ENCODE measurements around the gene MBNL3. TPM values are rescaled to one million over a fixed set of nuclear protein-coding genes. Genes with fewer than 3 reads are reported as not detected.

The MBNL3 gene
- total and polyA plus RNA-seq, 9 of the 15 experiments (the other 6 are each of a cell fraction or from before 2014, with no cell fraction given), result under 0.01 to 0.25 (median 0.16) TPM

DNA sequence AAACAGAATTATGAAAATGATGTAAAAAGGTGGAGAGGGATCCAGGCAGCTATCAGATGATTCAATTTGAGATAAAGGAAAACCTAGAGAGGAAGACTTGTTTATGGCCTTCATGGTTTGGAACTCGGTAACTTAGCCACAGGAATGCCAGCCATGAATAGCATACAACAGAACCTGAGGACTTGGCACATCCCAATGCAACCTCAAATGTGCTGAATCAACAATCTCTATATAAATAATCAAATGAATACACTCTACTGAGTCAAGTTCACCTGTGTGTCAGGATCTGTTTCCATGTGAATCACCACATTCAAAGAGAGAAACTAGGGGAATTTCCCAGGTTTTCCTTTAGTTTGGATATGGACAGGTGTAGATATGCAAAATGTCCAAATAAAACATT lies 86.9 kb downstream of the MBNL3 start:
- Histone ChIP-seq H3K27ac (ENCODE audit: extremely low read depth, low read depth, low read length) (no peak overlapping the region), H4K20me1 (replicated peaks; ENCODE audit: control insufficient read depth, insufficient read depth, low read length) (no peaks in the 10 kb centered on the region), H3K36me3 (ENCODE audit: control insufficient read depth, insufficient read depth, low read length) (no peaks in the 10 kb centered on the region), H3K9me3 (replicated peaks; ENCODE audit: control insufficient read depth, insufficient read depth, low read depth, low read length) (no peaks in the 10 kb centered on the region), H2AFZ (ENCODE audit: low read depth, low read length) (no peak overlapping the region), H3K27me3 (ENCODE audit: control insufficient read depth in 2 of 2, insufficient read depth in 2 of 2, low read length in 2 of 2) (no peaks in the 10 kb centered on the region), H3K9me1 (ENCODE audit: control insufficient read depth, insufficient read depth, low read length) (no peaks in the 10 kb centered on the region), H3K4me2 (ENCODE audit: insufficient read depth, low read length) (no peak overlapping the region), H3K4me3 (no peak overlapping the region), H3K4me1 (replicated peaks in 1 of 2; ENCODE audit: control insufficient read depth in 2 of 2, insufficient read depth in 2 of 2, low read length in 2 of 2) (no peaks in the 10 kb centered on the region), H3K9ac (ENCODE audit: insufficient read depth in 1 of 2, low read depth in 2 of 2, low read length in 2 of 2) (no peak overlapping the region), H3K79me2 (ENCODE audit: control insufficient read depth, insufficient read depth, low read length) (no peaks in the 10 kb centered on the region)
- 0% methylated on average over 1 of the region's 1 CpG for WGBS (ENCODE audit: insufficient coverage, low coverage, missing lambda C conversion rate)
- DNase-seq (ENCODE audit: extremely low read depth in 1 of 4, low spot score in 3 of 4) (no peak), FAIRE-seq (no peak), ATAC-seq (no peak)
- intact Hi-C loops (cut with micrococcal nuclease), result no loop called here
- BruUV-seq (replicated peaks), result no TSS peak
- in situ Hi-C loops (cut with MboI), result no loop called here
- ChIA-PET POLR2A (no interaction called here), CTCF (ENCODE audit: low intra/inter-chr PET ratio) (no interaction called here)
- TF ChIP-seq, protein P1, sequence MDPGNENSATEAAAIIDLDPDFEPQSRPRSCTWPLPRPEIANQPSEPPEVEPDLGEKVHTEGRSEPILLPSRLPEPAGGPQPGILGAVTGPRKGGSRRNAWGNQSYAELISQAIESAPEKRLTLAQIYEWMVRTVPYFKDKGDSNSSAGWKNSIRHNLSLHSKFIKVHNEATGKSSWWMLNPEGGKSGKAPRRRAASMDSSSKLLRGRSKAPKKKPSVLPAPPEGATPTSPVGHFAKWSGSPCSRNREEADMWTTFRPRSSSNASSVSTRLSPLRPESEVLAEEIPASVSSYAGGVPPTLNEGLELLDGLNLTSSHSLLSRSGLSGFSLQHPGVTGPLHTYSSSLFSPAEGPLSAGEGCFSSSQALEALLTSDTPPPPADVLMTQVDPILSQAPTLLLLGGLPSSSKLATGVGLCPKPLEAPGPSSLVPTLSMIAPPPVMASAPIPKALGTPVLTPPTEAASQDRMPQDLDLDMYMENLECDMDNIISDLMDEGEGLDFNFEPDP (CRISPR knock-in tag; IDR thresholded peaks at IDR 0.05), result no peak
- no peak for TF ChIP-seq MEF2D (tag; conservative IDR thresholded peaks at IDR 0.05; ENCODE audit: low read depth)
- no peak for TF ChIP-seq MCM7 (IDR thresholded peaks at IDR 0.05)
- TF ChIP-seq JUNB (CRISPR knock-in tag; conservative IDR thresholded peaks at IDR 0.05), result no peak
- TF ChIP-seq SUPT5H (IDR thresholded peaks at IDR 0.05), result no peak
- TF ChIP-seq ETV1 (tag; conservative IDR thresholded peaks at IDR 0.05; ENCODE audit: low read depth), result no peak
- TF ChIP-seq SMARCC2 (IDR thresholded peaks at IDR 0.05; ENCODE audit: low read depth), result no peak
- no peak for TF ChIP-seq ARID4B (CRISPR knock-in tag; IDR thresholded peaks at IDR 0.05)
- TF ChIP-seq NR0B1 (IDR thresholded peaks at IDR 0.05; ENCODE audit: partially characterized antibody), result no peak
- peak; percentile 30 for TF ChIP-seq MAFF (IDR thresholded peaks at IDR 0.05; ENCODE audit: low read length)
- no peak for TF ChIP-seq MXD1 (CRISPR knock-in tag; IDR thresholded peaks at IDR 0.05; ENCODE audit: borderline replicate concordance, poor library complexity, severe bottlenecking)
- no peak for TF ChIP-seq ZNF830 (CRISPR knock-in tag; IDR thresholded peaks at IDR 0.05)
- no peak for TF ChIP-seq PTRF (tag; IDR thresholded peaks at IDR 0.05)
- TF ChIP-seq FOS (IDR thresholded peaks at IDR 0.05; ENCODE audit: extremely low read depth, insufficient read length), result no peak
- no peak for TF ChIP-seq CC2D1A (IDR thresholded peaks at IDR 0.05)
- TF ChIP-seq ADNP (tag; IDR thresholded peaks at IDR 0.05), result no peak
- no peak for TF ChIP-seq FOXA1 (IDR thresholded peaks at IDR 0.05; ENCODE audit: borderline replicate concordance)
- peak; percentile 38; the same call in 1 of the 2 replicates for TF ChIP-seq ZNF316 (IDR thresholded peaks at IDR 0.05)
- TF ChIP-seq PML (IDR thresholded peaks at IDR 0.05; ENCODE audit: low read length), result no peak
